GM12891 (cell line): ENCODE measurements around the gene FAM135A.

Experiments
- PAX5 ChIP-seq: IDR thresholded peaks from 2 replicates; pipeline ENCODE4 v1.6.1; 2011; ENCODE audit warnings: low read length, moderate library complexity, mild to moderate bottlenecking; ENCODE audit not compliant: insufficient read depth, severe bottlenecking
- POLR2A ChIP-seq: IDR thresholded peaks from 2 replicates; pipeline ENCODE4 v1.6.1; 2011; ENCODE audit warnings: low read depth, low read length, control low read depth
- POLR2AphosphoS5 ChIP-seq: IDR thresholded peaks from 2 replicates; pipeline ENCODE4 v1.6.1; 2011; ENCODE audit warnings: low read depth, low read length, control low read depth
- TAF1 ChIP-seq: IDR thresholded peaks from 2 replicates; pipeline ENCODE4 v1.6.1; 2011; ENCODE audit warnings: low read depth, low read length, control low read depth

- no peak for TF ChIP-seq POLR2AphosphoS5
- TF ChIP-seq POLR2A: no peak
- TF ChIP-seq TAF1: no peak
- TF ChIP-seq PAX5: no peak
Observed at GRCh38 chr6:70470016-70470415, 56.7 kb downstream of the FAM135A start.
